NCI-H2107 (cell line): ENCODE results near the gene PRSS33.
A peak's percentile ranks its signal among the peaks of the same experiment; 100 is the strongest.

Experiments
- DNase-seq: peaks from one replicate; lab custom pipeline; 2025; lab: John Stamatoyannopoulos, UW

The PRSS33 gene

GRCh38 chr16:2763173-2763572, 24.2 kb downstream of the PRSS33 start:
- no peak for DNase-seq

GRCh38 chr16:2762711-2763110, 24.6 kb downstream of the PRSS33 start:
- no peak for DNase-seq

- DNase-seq = no peak
Observed at GRCh38 chr16:2761886-2762583, 25.3 kb downstream of the PRSS33 start.

GRCh38 chr16:2761472-2761871, 25.9 kb downstream of the PRSS33 start:
- DNase-seq = no peak

GRCh38 chr16:2757344-2757743, 30.0 kb downstream of the PRSS33 start:
- DNase-seq = no peak

GRCh38 chr16:2756288-2757015, 30.9 kb downstream of the PRSS33 start:
- no peak for DNase-seq

- DNase-seq = no peak
Observed at GRCh38 chr16:2755158-2755557, 32.2 kb downstream of the PRSS33 start.

- no peak for DNase-seq
Observed at GRCh38 chr16:2753733-2754020, 33.7 kb downstream of the PRSS33 start.

GRCh38 chr16:2752850-2753732, 34.3 kb downstream of the PRSS33 start:
- DNase-seq = peak; percentile 47

GRCh38 chr16:2752035-2752849, 35.1 kb downstream of the PRSS33 start, which contains the start of gene SRRM2:
SRRM2 (plus strand) TSS chr16:2752638; CDS start chr16:2756365, 3,727 bp downstream.
- DNase-seq = peak; percentile 78

GRCh38 chr16:2751577-2752034, 35.8 kb downstream of the PRSS33 start:
- no peak for DNase-seq

GRCh38 chr16:2749936-2750335, 37.4 kb downstream of the PRSS33 start:
- DNase-seq = no peak

- no peak for DNase-seq
Observed at GRCh38 chr16:2749476-2749875, 37.9 kb downstream of the PRSS33 start.

- no peak for DNase-seq
Observed at GRCh38 chr16:2748757-2749455, 38.5 kb downstream of the PRSS33 start.

GRCh38 chr16:2745961-2746360, 41.4 kb downstream of the PRSS33 start:
- no peak for DNase-seq

GRCh38 chr16:2745116-2745890, 42.1 kb downstream of the PRSS33 start:
- no peak for DNase-seq

GRCh38 chr16:2744711-2745110, 42.6 kb downstream of the PRSS33 start:
- DNase-seq = no peak

- no peak for DNase-seq
Observed at GRCh38 chr16:2743007-2743810, 44.2 kb downstream of the PRSS33 start.

- DNase-seq = no peak
Observed at GRCh38 chr16:2742323-2743006, 44.9 kb downstream of the PRSS33 start.
